ENCODE results near the gene NSUN2. TPM values are rescaled to one million over a fixed set of nuclear protein-coding genes. Genes with fewer than 3 reads are reported as not detected.
A peak's percentile ranks its signal among the peaks of the same experiment; 100 is the strongest.

The NSUN2 gene
- total RNA-seq, 1 donor from 2014 or later = 70.2 TPM

DNA sequence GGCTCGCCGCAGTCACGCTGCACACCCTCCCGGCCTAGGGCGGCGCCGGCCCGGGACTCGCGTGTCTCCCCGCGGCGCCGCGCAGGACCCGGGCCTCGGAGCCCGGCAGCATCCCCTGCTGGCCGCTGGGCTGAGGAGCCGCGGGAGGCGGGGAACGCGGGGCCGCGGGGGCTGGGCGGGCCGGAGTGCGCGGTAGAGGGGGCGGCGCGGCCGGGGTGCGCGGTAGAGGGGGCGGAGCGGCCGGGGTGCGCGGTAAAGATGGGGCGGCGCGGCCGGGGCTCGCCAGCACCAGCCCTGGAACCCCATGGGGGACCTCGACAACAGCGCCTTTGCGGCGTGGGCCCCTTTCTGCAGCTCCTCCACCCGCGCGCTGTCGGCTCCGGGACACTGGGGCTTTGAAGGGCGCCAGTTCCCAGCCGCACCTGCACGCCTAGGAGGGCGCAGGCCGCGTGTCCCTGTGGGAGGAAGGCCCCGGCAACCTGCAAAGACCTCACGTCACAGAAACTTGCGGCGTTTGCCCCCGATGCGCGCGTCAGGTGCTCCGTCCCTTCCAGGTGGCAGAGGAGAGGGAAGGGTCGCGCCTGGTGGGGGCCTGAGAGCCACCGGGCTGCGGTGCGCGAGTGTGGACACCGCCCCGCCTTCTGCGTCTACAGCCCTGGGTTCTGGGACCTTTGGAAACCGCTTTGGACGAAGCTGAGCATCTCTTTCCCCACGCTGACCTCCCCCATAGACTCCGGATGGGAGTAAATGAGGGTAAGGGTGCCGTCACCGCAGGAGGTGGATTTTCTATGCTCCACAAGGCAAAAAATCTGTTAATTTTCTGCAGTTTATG lies 49.6 kb downstream of the NSUN2 start:
- H3K27me3 Mint-ChIP-seq (ENCODE audit: unreplicated experiment) = peaks cover 11% of the 10 kb centered on the region
- peak; percentile 63 for DNase-seq (ENCODE audit: low spot score)

GRCh38 chr5:6582507-6583048 lies 50.3 kb downstream of the NSUN2 start:
- Mint-ChIP-seq H3K36me3 (ENCODE audit: low read depth, unreplicated experiment) (no peaks in the 10 kb centered on the region), H3K9me3 (ENCODE audit: unreplicated experiment) (no peaks in the 10 kb centered on the region), H3K4me1 (ENCODE audit: unreplicated experiment) (peaks cover 13% of the 10 kb centered on the region), H3K4me3 (ENCODE audit: unreplicated experiment) (no peak overlapping the region), H3K27me3 (ENCODE audit: unreplicated experiment) (peaks cover 13% of the 10 kb centered on the region), H3K27ac (ENCODE audit: unreplicated experiment) (no peak overlapping the region)
- DNase-seq (ENCODE audit: low spot score) = no peak
- TF ChIP-seq, protein P1, sequence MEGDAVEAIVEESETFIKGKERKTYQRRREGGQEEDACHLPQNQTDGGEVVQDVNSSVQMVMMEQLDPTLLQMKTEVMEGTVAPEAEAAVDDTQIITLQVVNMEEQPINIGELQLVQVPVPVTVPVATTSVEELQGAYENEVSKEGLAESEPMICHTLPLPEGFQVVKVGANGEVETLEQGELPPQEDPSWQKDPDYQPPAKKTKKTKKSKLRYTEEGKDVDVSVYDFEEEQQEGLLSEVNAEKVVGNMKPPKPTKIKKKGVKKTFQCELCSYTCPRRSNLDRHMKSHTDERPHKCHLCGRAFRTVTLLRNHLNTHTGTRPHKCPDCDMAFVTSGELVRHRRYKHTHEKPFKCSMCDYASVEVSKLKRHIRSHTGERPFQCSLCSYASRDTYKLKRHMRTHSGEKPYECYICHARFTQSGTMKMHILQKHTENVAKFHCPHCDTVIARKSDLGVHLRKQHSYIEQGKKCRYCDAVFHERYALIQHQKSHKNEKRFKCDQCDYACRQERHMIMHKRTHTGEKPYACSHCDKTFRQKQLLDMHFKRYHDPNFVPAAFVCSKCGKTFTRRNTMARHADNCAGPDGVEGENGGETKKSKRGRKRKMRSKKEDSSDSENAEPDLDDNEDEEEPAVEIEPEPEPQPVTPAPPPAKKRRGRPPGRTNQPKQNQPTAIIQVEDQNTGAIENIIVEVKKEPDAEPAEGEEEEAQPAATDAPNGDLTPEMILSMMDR (IDR thresholded peaks at IDR 0.05; ENCODE audit: unreplicated experiment) = no peak

More for the DNA sequence above, 49.6 kb downstream of the NSUN2 start:
- H3K4me3 Mint-ChIP-seq (ENCODE audit: unreplicated experiment) = no peak overlapping the region
- no peak overlapping the region for H3K27ac Mint-ChIP-seq (ENCODE audit: unreplicated experiment)
- H3K9me3 Mint-ChIP-seq (ENCODE audit: unreplicated experiment) = no peaks in the 10 kb centered on the region
- no peaks in the 10 kb centered on the region for H3K36me3 Mint-ChIP-seq (ENCODE audit: low read depth, unreplicated experiment)
- peaks cover 13% of the 10 kb centered on the region for H3K4me1 Mint-ChIP-seq (ENCODE audit: unreplicated experiment)
- TF ChIP-seq, protein P1 (IDR thresholded peaks at IDR 0.05; ENCODE audit: unreplicated experiment) = no peak

DNA sequence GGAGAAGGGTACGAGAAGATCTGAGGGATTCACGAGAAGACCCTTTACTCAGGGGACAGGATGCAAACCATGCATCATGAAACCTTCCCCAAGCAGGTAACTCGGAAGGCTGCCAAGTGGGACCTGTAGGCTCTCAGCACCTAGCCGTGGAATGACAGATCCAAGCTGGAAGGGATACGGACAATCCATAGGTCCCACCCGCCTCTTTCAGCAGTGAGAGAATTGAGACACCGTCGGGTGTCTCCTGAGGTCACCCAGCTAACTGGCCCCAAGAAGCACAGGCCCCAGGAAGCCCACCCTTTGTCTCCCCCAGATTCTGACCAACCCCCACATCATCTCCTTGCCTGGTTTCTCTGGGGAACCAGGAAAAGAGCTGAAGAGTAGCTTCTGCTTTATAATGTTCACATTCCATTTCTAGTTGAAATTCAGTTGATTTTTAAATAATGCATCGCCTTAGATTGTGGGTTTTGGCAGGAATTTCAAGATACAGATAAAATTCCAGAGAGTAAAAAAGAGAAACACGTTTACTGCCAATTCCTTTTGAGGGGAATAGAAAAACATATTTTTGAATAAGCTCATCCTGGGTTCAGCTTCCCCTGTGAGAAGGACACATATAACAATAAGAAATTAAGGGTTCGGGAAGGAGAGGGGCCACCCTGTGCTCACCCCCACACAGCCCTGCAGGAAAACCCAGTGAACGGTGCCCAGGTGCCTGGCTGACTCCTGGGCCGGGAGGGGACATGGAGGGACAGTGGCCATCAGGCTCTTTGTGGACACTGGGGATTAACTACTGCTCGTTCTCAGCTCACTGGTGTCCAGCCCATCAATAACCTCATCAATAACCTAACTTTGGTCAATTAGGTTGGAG lies 51.1 kb downstream of the NSUN2 start:
- no peaks in the 10 kb centered on the region for H3K9me3 Mint-ChIP-seq (ENCODE audit: unreplicated experiment)
- H3K36me3 Mint-ChIP-seq (ENCODE audit: low read depth, unreplicated experiment) = no peaks in the 10 kb centered on the region
- H3K27me3 Mint-ChIP-seq (ENCODE audit: unreplicated experiment) = peaks cover 13% of the 10 kb centered on the region
- no peak for DNase-seq (ENCODE audit: low spot score)
- TF ChIP-seq, protein P1 (IDR thresholded peaks at IDR 0.05; ENCODE audit: unreplicated experiment) = no peak
- H3K4me1 Mint-ChIP-seq (ENCODE audit: unreplicated experiment) = peaks cover 13% of the 10 kb centered on the region
- H3K4me3 Mint-ChIP-seq (ENCODE audit: unreplicated experiment) = no peak overlapping the region
- H3K27ac Mint-ChIP-seq (ENCODE audit: unreplicated experiment) = no peak overlapping the region

DNA sequence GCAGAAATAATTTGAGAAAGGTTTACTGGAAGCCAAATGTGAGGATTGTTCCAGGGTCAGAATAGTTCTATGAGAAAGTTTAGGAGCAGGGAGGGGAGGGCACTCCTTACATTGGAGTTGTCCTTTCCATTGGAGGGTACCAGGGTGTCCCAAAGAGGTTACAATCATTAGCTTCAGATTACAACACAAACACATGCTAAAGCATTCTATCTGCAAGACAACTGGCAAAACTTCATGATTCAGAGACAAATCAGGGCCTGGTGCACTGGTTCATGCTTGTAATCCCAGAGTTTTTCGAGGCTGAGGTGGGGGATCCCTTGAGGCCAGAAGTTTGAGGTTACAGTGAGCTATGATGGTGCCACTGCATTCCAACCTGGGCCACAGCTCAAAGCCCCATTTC lies 51.8 kb downstream of the NSUN2 start:
- TF ChIP-seq, protein P1 (IDR thresholded peaks at IDR 0.05; ENCODE audit: unreplicated experiment) = no peak
- H3K27me3 Mint-ChIP-seq (ENCODE audit: unreplicated experiment) = peaks cover 13% of the 10 kb centered on the region

More for the DNA sequence above, 51.8 kb downstream of the NSUN2 start:
- Mint-ChIP-seq H3K27ac (ENCODE audit: unreplicated experiment) (no peak overlapping the region), H3K4me3 (ENCODE audit: unreplicated experiment) (no peak overlapping the region), H3K9me3 (ENCODE audit: unreplicated experiment) (no peaks in the 10 kb centered on the region), H3K4me1 (ENCODE audit: unreplicated experiment) (peaks cover 13% of the 10 kb centered on the region), H3K36me3 (ENCODE audit: low read depth, unreplicated experiment) (no peaks in the 10 kb centered on the region)
- no peak for DNase-seq (ENCODE audit: low spot score)

All from endothelial cell (in vitro differentiated cells).